ENCODE data around the gene PTPRCAP. TPM values are rescaled to one million over a fixed set of nuclear protein-coding genes. Genes with fewer than 3 reads are reported as not detected.
A peak's percentile ranks its signal among the peaks of the same experiment; 100 is the strongest.

PTPRCAP gene
- polyA plus RNA-seq, 1 donor from 2014 or later: 3.4 TPM

- H3K9me3 ChIP-seq (ENCODE audit: low read length): no peaks in the 10 kb centered on the region
- H3K9me2 ChIP-seq (ENCODE audit: insufficient read depth, low read length): no peaks in the 10 kb centered on the region
- no peak overlapping the region for H3K4me2 ChIP-seq (ENCODE audit: low read length)
- no peak overlapping the region for H3K9ac ChIP-seq (ENCODE audit: low read length)
- peaks cover 4% of the 10 kb centered on the region for H3K27me3 ChIP-seq (ENCODE audit: insufficient read depth, low read depth, low read length)
- no peak overlapping the region for H2AFZ ChIP-seq (ENCODE audit: low read depth, low read length)
- no peaks in the 10 kb centered on the region for H3K79me2 ChIP-seq (replicated peaks; ENCODE audit: insufficient read depth, low read length)
- H3K27ac ChIP-seq (ENCODE audit: low read length): no peak overlapping the region
- H3K36me3 ChIP-seq (ENCODE audit: insufficient read depth, low read length): no peaks in the 10 kb centered on the region
- no peaks in the 10 kb centered on the region for H4K20me1 ChIP-seq (ENCODE audit: insufficient read depth)
- peak overlapping the region; percentile 57 for H3K4me3 ChIP-seq (ENCODE audit: low read length)
- H3F3A ChIP-seq (ENCODE audit: insufficient read depth, low read length, poor library complexity, severe bottlenecking): no peaks in the 10 kb centered on the region
- TF ChIP-seq EZH2 (IDR thresholded peaks at IDR 0.05; ENCODE audit: borderline replicate concordance, insufficient read depth, low read length, poor library complexity, severe bottlenecking): no peak
These were observed 16.0 kb downstream of the PTPRCAP start for GRCh38 chr11:67421430-67422031.

GRCh38 chr11:67420646-67421429 lies 16.6 kb downstream of the PTPRCAP start:
- H4K20me1 ChIP-seq (ENCODE audit: insufficient read depth): no peaks in the 10 kb centered on the region
- H3K79me2 ChIP-seq (replicated peaks; ENCODE audit: insufficient read depth, low read length): no peaks in the 10 kb centered on the region
- H3K36me3 ChIP-seq (ENCODE audit: insufficient read depth, low read length): no peaks in the 10 kb centered on the region
- no peaks in the 10 kb centered on the region for H3K9me3 ChIP-seq (ENCODE audit: low read length)
- H3K9me2 ChIP-seq (ENCODE audit: insufficient read depth, low read length): no peaks in the 10 kb centered on the region
- TF ChIP-seq SMC3 (conservative IDR thresholded peaks at IDR 0.05; ENCODE audit: poor library complexity) (peak; percentile 41), POLR2AphosphoS5 (IDR thresholded peaks at IDR 0.05) (peak; percentile 56), MXI1 (conservative IDR thresholded peaks at IDR 0.05; ENCODE audit: poor library complexity, severe bottlenecking) (peak; percentile 96), EP300 (conservative IDR thresholded peaks at IDR 0.05; ENCODE audit: poor library complexity, severe bottlenecking) (no peak), CTCF (IDR thresholded peaks at IDR 0.05; ENCODE audit: poor library complexity, severe bottlenecking) (no peak), TAF1 (IDR thresholded peaks at IDR 0.05; ENCODE audit: low read depth) (no peak), REST (IDR thresholded peaks at IDR 0.05; ENCODE audit: borderline replicate concordance) (no peak), RAD21 (conservative IDR thresholded peaks at IDR 0.05) (peak; percentile 24)
- H3K4me2 ChIP-seq (ENCODE audit: low read length): no peak overlapping the region
- no peak overlapping the region for H3K27ac ChIP-seq (ENCODE audit: low read length)
- peaks cover 11% of the 10 kb centered on the region for H3K27me3 ChIP-seq (ENCODE audit: insufficient read depth, low read depth, low read length)
- H3K9ac ChIP-seq (ENCODE audit: low read length): peak overlapping the region; percentile 44
- peak overlapping the region; percentile 57 for H3K4me3 ChIP-seq (ENCODE audit: low read length)
- no peak overlapping the region for H2AFZ ChIP-seq (ENCODE audit: low read depth, low read length)
- H3F3A ChIP-seq (ENCODE audit: insufficient read depth, low read length, poor library complexity, severe bottlenecking): no peaks in the 10 kb centered on the region

Data from neural cell (in vitro differentiated cells).